Thoracic aorta (tissue), 2 donors: ENCODE data around the gene CEACAM21. TPM values are rescaled to one million over a fixed set of nuclear protein-coding genes. Genes with fewer than 3 reads are reported as not detected.

Experiments
- ATAC-seq: fragments of 150-250 bp; one replicate; pipeline ENCODE4 v1.8.0; 2017; ENCODE audit warnings: low read depth; ENCODE audit not compliant: insufficient number of reproducible peaks, low FRiP score
- DNase-seq: peaks from one replicate; pipeline ENCODE4 v3.0.0-alpha.2; 2020; ENCODE audit warnings: low spot score
- H3K27ac ChIP-seq, 2 donors: fragments of 200-600 bp; sonication (generic); 1 replicate in 1 of 2; 2 replicates in 1 of 2; pipeline ENCODE4 v1.5.1; 2016; ENCODE audit warnings: mild to moderate bottlenecking in 2 of 2, moderate library complexity in 2 of 2
- H3K27me3 ChIP-seq: fragments of 200-600 bp; sonication (generic); replicated peaks from 2 replicates; pipeline ENCODE4 v1.6.0; 2016; ENCODE audit warnings: mild to moderate bottlenecking; ENCODE audit not compliant: insufficient read depth
- H3K36me3 ChIP-seq: fragments of 200-600 bp; sonication (generic); one replicate; pipeline ENCODE4 v1.5.1; 2016
- H3K4me1 ChIP-seq, 2 donors: fragments of 200-600 bp; sonication (generic); 1 replicate in 1 of 2; 2 replicates in 1 of 2; pipeline versions ENCODE4 v1.5.1 to v1.6.0; 2016; ENCODE audit warnings: low read depth in 2 of 2, mild to moderate bottlenecking in 1 of 2; ENCODE audit not compliant: control insufficient read depth in 1 of 2
- H3K4me3 ChIP-seq: fragments of 200-600 bp; sonication (generic); 2 replicates; pipeline ENCODE4 v1.5.1; 2016; ENCODE audit warnings: mild to moderate bottlenecking
- H3K9me3 ChIP-seq: fragments of 200-600 bp; sonication (generic); 2 replicates; pipeline ENCODE4 v1.5.1; 2016
- total RNA-seq, 2 donors: library from RNA; depleted of rRNA; stranded (reverse); fragments of >200 nt; gene quantifications; one replicate each; pipeline versions ENCODE4 v1.1.0 to v1.2.3, GENCODE V29; 2016
- TF ChIP-seq, protein P1 (sequence below): fragments of 200-600 bp; sonication (generic); IDR thresholded peaks from one replicate; pipeline ENCODE4 v1.5.1; 2019; ENCODE audit warnings: antibody characterized with exemption

The CEACAM21 gene
- total RNA-seq, 2 donors from 2014 or later = 1.1 to 6.9 TPM

DNA sequence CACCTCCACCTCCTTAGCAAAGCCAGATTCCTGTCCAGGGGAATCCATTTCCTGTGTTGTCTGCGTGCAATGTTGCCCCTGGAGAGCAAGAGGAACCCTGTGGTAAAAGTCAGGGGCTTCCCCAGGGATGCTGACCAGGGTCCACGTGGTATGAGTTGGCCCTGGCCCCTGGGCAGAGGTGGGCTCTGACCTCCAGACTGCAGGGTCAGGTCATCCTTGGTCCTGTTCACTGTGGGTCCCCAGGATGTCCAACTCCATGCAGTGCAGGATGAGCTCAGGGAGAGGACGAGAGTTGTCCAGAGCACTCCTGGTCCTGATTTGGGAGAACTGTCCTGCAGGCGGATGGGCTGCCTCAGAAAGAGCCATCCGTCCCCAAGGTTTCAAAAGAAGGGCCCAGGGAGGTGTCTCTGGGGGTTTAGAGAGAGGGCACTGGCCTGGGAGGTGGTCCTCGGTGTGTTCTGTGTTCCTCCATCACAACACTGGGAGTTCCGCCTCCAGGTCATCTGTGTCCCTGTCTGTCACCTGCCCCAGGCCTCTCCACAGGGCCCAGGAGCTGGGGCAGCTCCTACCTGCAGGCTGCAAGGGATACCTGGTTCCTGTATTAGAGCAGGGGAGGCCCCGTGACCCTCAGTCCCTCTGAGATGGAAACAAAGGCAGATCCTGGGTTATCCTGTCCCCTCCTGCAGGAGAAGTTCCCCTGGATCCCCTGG lies 52.2 kb downstream of the CEACAM21 start:
- Histone ChIP-seq H3K36me3 (no peaks in the 10 kb centered on the region), H3K4me1 (no peaks in the 10 kb centered on the region), H3K27ac (no peak overlapping the region), H3K9me3 (no peaks in the 10 kb centered on the region), H3K27me3 (no peaks in the 10 kb centered on the region), H3K4me3 (no peak overlapping the region)
- ATAC-seq (no peak), DNase-seq (no peak)
- TF ChIP-seq, protein P1, sequence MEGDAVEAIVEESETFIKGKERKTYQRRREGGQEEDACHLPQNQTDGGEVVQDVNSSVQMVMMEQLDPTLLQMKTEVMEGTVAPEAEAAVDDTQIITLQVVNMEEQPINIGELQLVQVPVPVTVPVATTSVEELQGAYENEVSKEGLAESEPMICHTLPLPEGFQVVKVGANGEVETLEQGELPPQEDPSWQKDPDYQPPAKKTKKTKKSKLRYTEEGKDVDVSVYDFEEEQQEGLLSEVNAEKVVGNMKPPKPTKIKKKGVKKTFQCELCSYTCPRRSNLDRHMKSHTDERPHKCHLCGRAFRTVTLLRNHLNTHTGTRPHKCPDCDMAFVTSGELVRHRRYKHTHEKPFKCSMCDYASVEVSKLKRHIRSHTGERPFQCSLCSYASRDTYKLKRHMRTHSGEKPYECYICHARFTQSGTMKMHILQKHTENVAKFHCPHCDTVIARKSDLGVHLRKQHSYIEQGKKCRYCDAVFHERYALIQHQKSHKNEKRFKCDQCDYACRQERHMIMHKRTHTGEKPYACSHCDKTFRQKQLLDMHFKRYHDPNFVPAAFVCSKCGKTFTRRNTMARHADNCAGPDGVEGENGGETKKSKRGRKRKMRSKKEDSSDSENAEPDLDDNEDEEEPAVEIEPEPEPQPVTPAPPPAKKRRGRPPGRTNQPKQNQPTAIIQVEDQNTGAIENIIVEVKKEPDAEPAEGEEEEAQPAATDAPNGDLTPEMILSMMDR = no peak

Other genes starting within 250 kb of the CEACAM21 start
- gene TGFB1, start 222.2 kb upstream of the CEACAM21 start, total RNA-seq = 10 to 100 TPM; 55.1 to 69.6 TPM
- 1 to 10 TPM; 1.2 to 4.0 TPM for gene B9D2, start 212.0 kb upstream of the CEACAM21 start, total RNA-seq
- gene TMEM91, start 199.6 kb upstream of the CEACAM21 start, total RNA-seq = 10 to 100 TPM; 20.0 to 44.0 TPM
- 10 to 100 TPM in 1 of 2 donors, 1 to 10 TPM in 1; 7.1 to 16.9 TPM for gene EXOSC5, start 178.8 kb upstream of the CEACAM21 start, total RNA-seq
- 10 to 100 TPM; 18.5 to 35.9 TPM for gene BCKDHA, start 178.3 kb upstream of the CEACAM21 start, total RNA-seq
- 1 to 10 TPM; 4.0 to 4.2 TPM for gene B3GNT8, start 148.8 kb upstream of the CEACAM21 start, total RNA-seq
- gene DMAC2, start 136.3 kb upstream of the CEACAM21 start, total RNA-seq = 10 to 100 TPM; 21.7 to 27.9 TPM
- not detected for gene ERICH4, start 133.0 kb upstream of the CEACAM21 start, total RNA-seq
- gene CEACAM4, start 50.9 kb downstream of the CEACAM21 start, total RNA-seq = 1 to 10 TPM in 1 of 2 donors, not detected in 1; 4.0 TPM
- not detected for gene CEACAM7, start 112.1 kb downstream of the CEACAM21 start, total RNA-seq
- not detected for gene CEACAM5, start 132.5 kb downstream of the CEACAM21 start, total RNA-seq
- not detected for gene CEACAM6, start 179.4 kb downstream of the CEACAM21 start, total RNA-seq
- not detected for gene CEACAM3, start 220.4 kb downstream of the CEACAM21 start, total RNA-seq